NT2/D1 (cell line): Measurements from ENCODE around the gene ZBTB1.

ENCODE experiments used
- SUZ12 ChIP-seq: IDR thresholded peaks from 2 replicates; pipeline ENCODE4 v1.6.1; 2011; ENCODE audit not compliant: insufficient read length, insufficient read depth; ENCODE audit errors: extremely low read depth
- YY1 ChIP-seq: IDR thresholded peaks from 2 replicates; pipeline ENCODE4 v1.6.1; 2011; ENCODE audit not compliant: insufficient read length, insufficient read depth
- ZNF274 ChIP-seq: IDR thresholded peaks from 2 replicates; pipeline ENCODE4 v1.6.1; 2011; ENCODE audit warnings: mild to moderate bottlenecking, low read depth, low read length

DNA sequence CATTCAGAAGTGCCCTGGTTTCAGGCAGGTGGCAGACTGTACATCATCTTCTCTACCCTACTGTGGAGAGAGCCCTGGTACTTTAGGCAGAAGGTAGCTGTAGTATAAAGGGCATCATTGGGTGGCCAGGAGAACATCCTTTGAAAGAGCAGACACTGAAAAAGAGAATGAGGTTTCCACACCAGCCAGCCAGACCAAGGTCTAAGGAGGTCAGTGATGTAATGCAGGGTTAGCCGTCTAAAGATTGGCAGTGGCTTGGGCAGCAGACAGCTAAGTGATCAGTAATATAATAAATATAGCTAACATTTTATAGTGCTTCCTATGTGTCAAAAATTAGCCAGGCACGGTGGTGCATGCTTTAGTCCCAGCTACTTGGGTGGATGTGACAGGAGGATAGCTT is 12.9 kb upstream of the ZBTB1 start:
- TF ChIP-seq SUZ12 (no peak), YY1 (no peak), ZNF274 (no peak)
